Measurements from ENCODE around the gene RUNDC3A. TPM values are rescaled to one million over a fixed set of nuclear protein-coding genes. Genes with fewer than 3 reads are reported as not detected.
A peak's percentile ranks its signal among the peaks of the same experiment; 100 is the strongest.
"Not testable (repeated sequence)": the region's sequence is repeated elsewhere in the genome, so short reads cannot be mapped to it uniquely, and the experiment has no call there.

The RUNDC3A gene
- polyA plus RNA-seq, 4 donors = 1.1 to 6.8 (median 3.8) TPM

DNA sequence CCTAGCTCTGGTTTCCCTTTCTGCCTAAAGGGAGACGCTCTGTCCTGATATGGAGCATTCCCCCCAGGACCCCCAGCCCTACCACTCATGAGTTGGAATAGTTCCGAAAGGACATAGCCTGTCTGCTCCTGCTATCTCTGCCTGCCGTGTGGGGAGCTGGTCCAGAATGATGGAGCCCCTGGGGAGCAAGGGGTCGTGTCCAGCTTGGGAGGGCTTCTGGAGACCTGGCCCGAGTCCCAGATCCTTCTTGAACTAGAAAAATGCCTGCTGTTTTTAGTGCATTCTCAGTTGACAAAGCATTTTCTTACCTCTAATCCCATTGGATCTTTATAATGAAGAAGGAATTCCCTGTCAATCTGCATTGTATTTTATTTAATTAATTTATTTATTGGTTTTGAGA, 27.6 kb downstream of the RUNDC3A start:
- H3K36me3 ChIP-seq (ENCODE audit: control insufficient read depth in 3 of 3, insufficient read depth in 2 of 3, low read depth in 1 of 3, low read length in 3 of 3) = no peaks in the 10 kb centered on the region
- FAIRE-seq = no peak
- no peaks in the 10 kb centered on the region for H3K27me3 ChIP-seq (ENCODE audit: control insufficient read depth in 3 of 3, insufficient read depth in 3 of 3, low read length in 3 of 3)
- H3K9me3 ChIP-seq (ENCODE audit: control insufficient read depth in 2 of 2, insufficient read depth in 1 of 2, low read depth in 1 of 2, low read length in 1 of 2) = no peaks in the 10 kb centered on the region
- 45 to 71% (median 65%) methylated on average over 5 of the region's 5 CpGs for WGBS, 3 donors
- no peak for DNase-seq
- peaks cover 0 to 27% (median 0%) of the 10 kb centered on the region in 3 donors for H3K4me1 ChIP-seq (ENCODE audit: control insufficient read depth in 3 of 3, insufficient read depth in 2 of 3, low read depth in 1 of 3, low read length in 2 of 3)
- H3K27ac ChIP-seq (ENCODE audit: low read depth in 1 of 3, low read length in 2 of 3) = no peak overlapping the region
- H3K4me3 ChIP-seq (ENCODE audit: low read depth in 1 of 3, low read length in 3 of 3) = no peak overlapping the region

- 35 to 52% (median 38%) methylated on average over 6 of the region's 6 CpGs for WGBS, 3 donors
- Histone ChIP-seq H3K27me3 (ENCODE audit: control insufficient read depth in 3 of 3, insufficient read depth in 3 of 3, low read length in 3 of 3) (no peaks in the 10 kb centered on the region), H3K36me3 (ENCODE audit: control insufficient read depth in 3 of 3, insufficient read depth in 2 of 3, low read depth in 1 of 3, low read length in 3 of 3) (no peaks in the 10 kb centered on the region), H3K4me3 (ENCODE audit: low read depth in 1 of 3, low read length in 3 of 3) (no peak overlapping the region), H3K9me3 (ENCODE audit: control insufficient read depth in 2 of 2, insufficient read depth in 1 of 2, low read depth in 1 of 2, low read length in 1 of 2) (no peaks in the 10 kb centered on the region), H3K4me1 (ENCODE audit: control insufficient read depth in 3 of 3, insufficient read depth in 2 of 3, low read depth in 1 of 3, low read length in 2 of 3) (peaks cover 0 to 32% (median 0%) of the 10 kb centered on the region in 3 donors), H3K27ac (ENCODE audit: low read depth in 1 of 3, low read length in 2 of 3) (peak overlapping the region in 1 of 3 donors; percentile 79)
- FAIRE-seq (no peak), DNase-seq (peak in 1 of 2 donors; percentile 86)
Measured at GRCh38 chr17:44338702-44339101, 30.3 kb downstream of the RUNDC3A start.

GRCh38 chr17:44340553-44340952, 32.2 kb downstream of the RUNDC3A start:
- FAIRE-seq; H3K4me3 ChIP-seq (ENCODE audit: low read depth in 1 of 3, low read length in 3 of 3); H3K9me3 ChIP-seq (ENCODE audit: control insufficient read depth in 2 of 2, insufficient read depth in 1 of 2, low read depth in 1 of 2, low read length in 1 of 2); H3K36me3 ChIP-seq (ENCODE audit: control insufficient read depth in 3 of 3, insufficient read depth in 2 of 3, low read depth in 1 of 3, low read length in 3 of 3); H3K27me3 ChIP-seq (ENCODE audit: control insufficient read depth in 3 of 3, insufficient read depth in 3 of 3, low read length in 3 of 3): not testable (repeated sequence)
- DNase-seq = peak in 1 of 2 donors; percentile 54
- 17 to 58% (median 53%) methylated on average over 5 of the region's 5 CpGs for WGBS, 3 donors
- H3K4me1 ChIP-seq (ENCODE audit: control insufficient read depth in 3 of 3, insufficient read depth in 2 of 3, low read depth in 1 of 3, low read length in 2 of 3) = peaks cover 0 to 36% (median 4%) of the 10 kb centered on the region in 3 donors
- H3K27ac ChIP-seq (ENCODE audit: low read depth in 1 of 3, low read length in 2 of 3) = peak overlapping the region in 1 of 3 donors; percentile 65

DNA sequence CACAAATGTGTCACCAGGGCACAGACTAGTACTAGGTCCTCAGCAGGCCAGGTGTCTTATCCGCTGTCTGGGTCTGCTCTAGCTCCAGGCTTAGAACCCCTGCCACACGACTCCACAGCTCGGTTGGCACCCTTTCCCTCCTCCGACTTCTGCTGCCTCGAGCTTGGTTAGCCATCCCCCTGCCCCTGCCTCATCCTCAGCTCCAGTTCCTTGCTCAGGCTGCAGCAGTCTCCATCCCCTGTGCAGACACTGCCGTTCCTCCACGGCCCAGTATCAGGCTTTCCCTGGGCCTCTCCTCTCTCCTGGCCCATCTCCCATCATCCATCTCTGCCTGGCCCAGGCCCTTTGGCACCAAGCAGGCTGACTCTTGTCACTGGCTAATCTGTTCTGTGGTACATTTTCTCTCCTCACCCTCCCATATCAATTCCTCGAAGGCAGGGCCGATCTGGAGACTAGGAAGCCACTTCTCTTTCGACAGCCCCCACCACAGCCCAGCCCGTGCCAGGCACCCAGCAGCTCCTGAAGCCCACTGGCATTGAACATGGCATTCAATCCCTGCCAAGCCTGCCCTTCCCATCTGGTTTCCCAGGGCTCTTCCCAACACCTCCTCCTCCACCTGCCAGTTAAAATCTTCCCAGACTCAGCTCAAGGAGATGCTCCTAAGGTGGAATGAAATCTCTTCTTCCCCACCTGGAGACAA, 35.3 kb downstream of the RUNDC3A start:
- Histone ChIP-seq H3K4me1 (ENCODE audit: control insufficient read depth in 3 of 3, insufficient read depth in 2 of 3, low read depth in 1 of 3, low read length in 2 of 3) (peaks cover 0 to 25% (median 4%) of the 10 kb centered on the region in 3 donors), H3K36me3 (ENCODE audit: control insufficient read depth in 3 of 3, insufficient read depth in 2 of 3, low read depth in 1 of 3, low read length in 3 of 3) (peaks cover 0 to 5% (median 0%) of the 10 kb centered on the region in 3 donors), H3K27ac (ENCODE audit: low read depth in 1 of 3, low read length in 2 of 3) (no peak overlapping the region), H3K4me3 (ENCODE audit: low read depth in 1 of 3, low read length in 3 of 3) (no peak overlapping the region), H3K27me3 (ENCODE audit: control insufficient read depth in 3 of 3, insufficient read depth in 3 of 3, low read length in 3 of 3) (no peaks in the 10 kb centered on the region), H3K9me3 (ENCODE audit: control insufficient read depth in 2 of 2, insufficient read depth in 1 of 2, low read depth in 1 of 2, low read length in 1 of 2) (no peaks in the 10 kb centered on the region)
- DNase-seq (no peak), FAIRE-seq (no peak)
- WGBS, 3 donors = 78 to 81% (median 79%) methylated on average over 11 of the region's 11 CpGs

DNA sequence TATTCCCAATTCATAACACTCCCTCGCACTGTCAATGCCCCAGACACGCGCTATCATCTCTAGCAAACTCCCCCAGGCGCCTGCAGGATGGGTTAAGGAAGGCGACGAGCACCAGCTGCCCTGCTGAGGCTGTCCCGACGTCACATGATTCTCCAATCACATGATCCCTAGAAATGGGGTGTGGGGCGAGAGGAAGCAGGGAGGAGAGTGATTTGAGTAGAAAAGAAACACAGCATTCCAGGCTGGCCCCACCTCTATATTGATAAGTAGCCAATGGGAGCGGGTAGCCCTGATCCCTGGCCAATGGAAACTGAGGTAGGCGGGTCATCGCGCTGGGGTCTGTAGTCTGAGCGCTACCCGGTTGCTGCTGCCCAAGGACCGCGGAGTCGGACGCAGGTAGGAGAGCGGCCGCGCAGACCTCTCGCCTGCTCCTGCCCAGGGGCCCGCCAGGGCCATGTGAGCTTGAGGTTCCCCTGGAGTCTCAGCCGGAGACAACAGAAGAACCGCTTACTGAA, 36.6 kb downstream of the RUNDC3A start, which contains the start of gene GRN:
TSS of gene GRN (plus strand) at position 364 of the 515 bp plus-strand sequence. CDS start 3,863 bp downstream, outside the sequence.
- H3K36me3 ChIP-seq (ENCODE audit: control insufficient read depth in 3 of 3, insufficient read depth in 2 of 3, low read depth in 1 of 3, low read length in 3 of 3) = peaks cover 0 to 18% (median 0%) of the 10 kb centered on the region in 3 donors
- H3K9me3 ChIP-seq (ENCODE audit: control insufficient read depth in 2 of 2, insufficient read depth in 1 of 2, low read depth in 1 of 2, low read length in 1 of 2) = no peaks in the 10 kb centered on the region
- peak; percentile 5 for FAIRE-seq
- DNase-seq = peak; percentile 99
- no peaks in the 10 kb centered on the region for H3K27me3 ChIP-seq (ENCODE audit: control insufficient read depth in 3 of 3, insufficient read depth in 3 of 3, low read length in 3 of 3)
- peak within 1 kb of the TSS; percentile 52 to 84 (median 75) for H3K4me3 ChIP-seq (ENCODE audit: low read depth in 1 of 3, low read length in 3 of 3)
- WGBS, 3 donors = 0 to 1% (median 0%) methylated on average over 26 of the region's 26 CpGs
- H3K4me1 ChIP-seq (ENCODE audit: control insufficient read depth in 3 of 3, insufficient read depth in 2 of 3, low read depth in 1 of 3, low read length in 2 of 3) = peaks cover 0 to 16% (median 4%) of the 10 kb centered on the region in 3 donors
- peak within 1 kb of the TSS; percentile 78 to 90 (median 89) for H3K27ac ChIP-seq (ENCODE audit: low read depth in 1 of 3, low read length in 2 of 3)

DNA sequence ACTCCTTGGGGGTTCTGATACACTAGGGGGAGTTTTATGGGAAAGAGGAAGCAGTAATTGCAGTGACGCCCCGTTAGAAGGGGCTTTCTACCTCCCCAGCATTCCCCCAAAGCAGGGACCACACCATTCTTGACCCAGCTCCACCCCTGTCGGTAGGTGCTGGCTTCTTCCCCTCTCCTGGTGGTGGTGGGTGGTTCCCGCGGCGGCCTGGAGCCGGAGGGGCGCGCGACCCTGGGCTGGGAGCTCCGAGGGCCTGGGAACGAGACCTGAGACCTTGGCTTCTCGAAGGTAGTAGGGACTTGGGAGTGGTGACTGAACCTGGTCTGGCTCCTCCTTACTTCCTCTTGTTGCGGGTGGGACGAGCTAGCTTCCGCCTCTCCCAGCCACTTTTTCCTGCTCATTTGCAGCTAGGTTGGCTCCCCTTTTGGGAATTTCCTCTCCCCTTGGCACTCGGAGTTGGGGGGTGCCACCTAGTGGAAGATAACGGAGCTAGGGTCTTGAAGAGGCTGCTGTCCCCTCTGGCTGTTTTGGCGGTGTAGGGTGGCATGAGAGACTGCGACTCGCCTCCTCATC, 37.1 kb downstream of the RUNDC3A start:
- DNase-seq = peak; percentile 58 to 72

DNA sequence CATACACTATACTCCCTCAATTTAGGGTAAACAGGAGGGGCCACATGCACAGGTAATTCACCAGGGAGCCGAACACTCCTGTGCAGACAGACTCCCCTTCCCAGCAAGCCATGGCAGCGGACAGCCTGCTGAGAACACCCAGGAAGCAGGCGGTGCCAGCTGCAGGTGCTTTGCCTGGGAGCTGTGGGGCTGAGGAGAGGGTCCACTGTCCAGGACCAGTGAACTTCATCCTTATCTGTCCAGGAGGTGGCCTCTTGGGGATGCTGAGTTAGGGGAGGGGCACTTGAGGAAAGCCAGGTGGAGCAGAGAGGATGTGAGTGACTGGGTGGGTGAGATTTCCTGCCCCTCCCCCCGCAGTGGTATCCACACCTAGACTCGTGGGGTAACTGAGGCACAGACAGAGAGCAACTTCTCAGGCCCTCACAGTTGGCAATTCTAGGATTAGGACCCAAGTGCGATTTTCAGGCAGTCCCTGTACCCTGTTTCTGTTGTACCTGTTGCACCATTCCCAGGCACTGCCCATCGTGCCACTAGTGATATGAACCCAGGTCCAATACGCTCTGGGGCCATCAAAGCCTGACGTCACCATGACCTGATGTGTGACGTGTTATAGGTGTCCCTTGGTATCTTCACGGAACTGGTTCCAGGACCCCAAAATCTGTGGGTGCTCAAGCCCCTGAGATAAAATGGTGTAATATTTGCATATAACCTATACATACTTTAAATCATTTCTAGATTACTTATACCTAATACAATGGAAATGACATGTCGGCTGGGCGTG, 37.9 kb downstream of the RUNDC3A start:
- Histone ChIP-seq H3K27me3 (ENCODE audit: control insufficient read depth in 3 of 3, insufficient read depth in 3 of 3, low read length in 3 of 3) (no peaks in the 10 kb centered on the region), H3K4me1 (ENCODE audit: control insufficient read depth in 3 of 3, insufficient read depth in 2 of 3, low read depth in 1 of 3, low read length in 2 of 3) (peaks cover 0 to 6% (median 4%) of the 10 kb centered on the region in 3 donors), H3K27ac (ENCODE audit: low read depth in 1 of 3, low read length in 2 of 3) (peak overlapping the region in 1 of 3 donors; percentile 89), H3K9me3 (ENCODE audit: control insufficient read depth in 2 of 2, insufficient read depth in 1 of 2, low read depth in 1 of 2, low read length in 1 of 2) (no peaks in the 10 kb centered on the region), H3K36me3 (ENCODE audit: control insufficient read depth in 3 of 3, insufficient read depth in 2 of 3, low read depth in 1 of 3, low read length in 3 of 3) (peaks cover 0 to 31% (median 0%) of the 10 kb centered on the region in 3 donors), H3K4me3 (ENCODE audit: low read depth in 1 of 3, low read length in 3 of 3) (peak overlapping the region in 2 of 3 donors; percentile 75 to 84)
- DNase-seq = no peak
- no peak for FAIRE-seq
- 58 to 66% (median 64%) methylated on average over 13 of the region's 13 CpGs for WGBS, 3 donors

More for the DNA sequence above, 37.1 kb downstream of the RUNDC3A start:
- H3K36me3 ChIP-seq (ENCODE audit: control insufficient read depth in 3 of 3, insufficient read depth in 2 of 3, low read depth in 1 of 3, low read length in 3 of 3) = peaks cover 0 to 24% (median 0%) of the 10 kb centered on the region in 3 donors
- no peaks in the 10 kb centered on the region for H3K9me3 ChIP-seq (ENCODE audit: control insufficient read depth in 2 of 2, insufficient read depth in 1 of 2, low read depth in 1 of 2, low read length in 1 of 2)
- no peak for FAIRE-seq
- H3K27ac ChIP-seq (ENCODE audit: low read depth in 1 of 3, low read length in 2 of 3) = peak overlapping the region; percentile 78 to 90 (median 89)
- H3K4me3 ChIP-seq (ENCODE audit: low read depth in 1 of 3, low read length in 3 of 3) = peak overlapping the region; percentile 52 to 84 (median 75)
- WGBS, 3 donors = 1 to 2% (median 2%) methylated on average over 14 to 21 of the region's 21 CpGs
- H3K27me3 ChIP-seq (ENCODE audit: control insufficient read depth in 3 of 3, insufficient read depth in 3 of 3, low read length in 3 of 3) = no peaks in the 10 kb centered on the region
- H3K4me1 ChIP-seq (ENCODE audit: control insufficient read depth in 3 of 3, insufficient read depth in 2 of 3, low read depth in 1 of 3, low read length in 2 of 3) = peaks cover 0 to 10% (median 4%) of the 10 kb centered on the region in 3 donors

Measured in small intestine (tissue), 7 donors.